Stimulated activated CD8-positive, alpha-beta memory T cell treated with anti-CD3 and anti-CD28 coated beads, Interleukin-4, amount 100 ng/mL, for 1 hour (primary cell): ENCODE measurements around the gene RAB40B.

Experiments used
- DNase-seq, 2 donors: peaks; one replicate each; pipeline ENCODE4 v3.0.0-alpha.2; 2020; ENCODE audit warnings: low read depth in 2 of 2, low spot score in 1 of 2

Gene RAB40B

DNA sequence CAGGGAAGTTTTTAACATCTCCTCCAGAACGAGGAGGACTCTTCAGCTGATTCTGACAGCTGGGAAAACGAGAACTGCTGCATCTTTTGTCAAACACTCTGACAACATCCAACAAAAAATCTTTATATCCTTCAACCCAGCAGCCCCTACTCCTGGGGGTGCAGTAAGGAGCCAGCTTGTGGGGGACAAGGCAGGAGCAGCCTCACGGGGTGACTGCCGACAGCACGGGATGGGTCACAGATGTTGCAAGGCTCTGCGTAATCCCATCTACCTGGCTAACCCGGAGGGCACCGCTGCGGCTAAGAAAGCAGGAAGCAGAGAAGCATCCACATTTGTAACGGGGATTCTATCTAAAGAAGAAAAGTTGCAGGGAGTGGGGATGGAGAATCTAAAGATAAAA, 78.9 kb downstream of the RAB40B start:
- DNase-seq: no peak

GRCh38 chr17:82619211-82619610, 79.3 kb downstream of the RAB40B start:
- no peak for DNase-seq

- DNase-seq: no peak
Measured at GRCh38 chr17:82616021-82616711, 82.3 kb downstream of the RAB40B start.

- DNase-seq: no peak
Measured at GRCh38 chr17:82615084-82616020, 83.1 kb downstream of the RAB40B start.

GRCh38 chr17:82614095-82614631, 84.3 kb downstream of the RAB40B start:
- DNase-seq: no peak

DNA sequence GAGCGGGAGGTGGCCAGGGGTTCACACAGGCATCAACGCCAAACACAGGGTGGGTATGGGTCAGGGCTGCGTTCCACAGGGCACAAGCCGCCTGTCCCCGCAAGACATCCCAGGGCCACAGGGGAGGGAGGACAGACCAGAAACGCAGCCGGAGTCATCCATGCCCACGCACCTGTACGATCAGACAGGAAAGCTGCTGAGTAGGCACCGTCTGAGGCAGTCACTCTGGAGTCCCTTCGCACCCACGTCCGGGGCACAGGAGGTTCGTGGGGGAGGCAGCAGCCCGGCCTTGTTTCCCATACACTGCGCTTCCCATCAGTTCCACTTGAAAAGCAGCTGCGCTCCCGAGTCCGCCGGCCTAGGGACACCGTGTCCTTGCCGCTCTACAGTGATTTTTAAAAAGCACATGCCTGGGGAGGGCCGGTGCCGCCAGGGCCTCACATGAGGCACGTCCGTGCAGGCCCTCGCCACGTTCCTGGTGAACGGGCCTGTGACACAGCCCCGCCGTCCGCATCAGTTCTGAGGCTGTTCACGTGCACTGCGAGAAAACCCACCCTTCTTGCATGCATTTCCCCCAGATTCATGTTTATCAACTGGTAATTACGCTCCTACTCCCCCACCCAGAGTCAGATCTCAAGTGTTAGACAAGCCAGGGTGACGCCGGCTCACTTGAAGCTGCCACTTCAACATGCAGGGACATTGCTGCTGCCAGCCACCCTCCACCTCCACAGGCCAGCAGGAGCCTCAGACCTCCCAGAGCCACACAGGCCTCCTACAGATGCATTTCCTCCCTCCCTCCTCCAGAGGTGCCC, 85.0 kb downstream of the RAB40B start:
- no peak for DNase-seq

DNA sequence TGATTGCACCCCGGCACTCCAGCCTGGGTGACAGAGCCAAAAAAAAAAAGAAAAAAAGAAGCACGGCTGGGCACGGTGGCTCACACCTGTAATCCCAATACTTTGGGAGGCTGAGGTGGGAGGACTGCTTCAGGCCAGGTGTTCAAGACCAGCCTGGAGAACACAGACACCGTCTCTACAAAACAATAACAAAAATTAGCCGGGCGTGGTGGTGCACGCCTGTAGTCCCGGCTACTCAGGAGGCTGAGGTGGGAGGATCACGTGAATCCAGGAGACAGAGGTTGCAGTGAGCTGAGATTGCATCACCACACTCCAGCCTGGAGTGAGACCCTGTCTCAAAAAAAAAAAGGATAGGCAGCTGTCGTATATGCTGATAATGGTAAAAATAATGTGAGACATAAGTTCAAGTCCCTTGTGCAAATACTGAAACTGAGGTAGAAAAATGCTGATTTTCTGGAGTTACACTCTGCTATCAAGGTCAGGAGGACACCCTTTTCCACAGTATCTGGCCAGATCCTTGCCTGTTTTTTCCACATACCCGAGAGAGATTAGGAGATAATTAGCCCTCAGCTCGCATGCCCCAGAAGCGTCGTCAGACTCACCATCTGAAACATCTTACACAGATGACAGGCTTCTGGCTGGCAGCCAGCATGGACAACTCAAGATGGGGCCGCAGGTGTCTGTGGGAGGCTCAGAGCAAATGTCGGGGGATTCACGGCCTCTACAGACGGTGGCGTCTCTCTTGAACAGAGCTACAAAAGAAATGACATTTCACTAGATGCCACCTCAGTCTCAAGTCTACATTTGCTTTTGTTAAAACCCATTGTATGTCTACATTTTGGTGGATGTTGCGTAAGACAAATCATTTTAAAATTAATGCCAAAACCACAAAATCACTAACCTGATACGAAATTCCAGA, 87.1 kb downstream of the RAB40B start:
- no peak for DNase-seq

DNA sequence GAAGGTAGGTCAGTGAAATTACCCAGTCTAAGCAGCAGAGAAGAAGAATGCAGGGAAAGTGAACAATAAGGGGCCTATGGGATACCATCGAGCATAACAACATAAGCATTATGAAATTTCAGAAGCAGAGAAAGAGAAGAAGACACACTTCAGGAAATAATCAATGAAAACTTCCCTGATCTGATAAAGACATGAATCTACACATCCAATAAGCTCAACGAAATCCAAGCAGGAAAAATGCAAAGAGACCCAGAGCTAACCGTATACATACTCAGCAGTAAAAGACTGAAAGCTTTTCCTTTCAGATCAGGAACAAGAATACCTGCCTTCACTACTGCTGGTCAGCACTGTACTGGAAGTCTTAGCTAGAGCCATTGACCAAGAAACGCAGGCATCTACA, 88.8 kb downstream of the RAB40B start:
- DNase-seq: no peak

- no peak for DNase-seq
Measured at GRCh38 chr17:82608816-82609215, 89.7 kb downstream of the RAB40B start.

- DNase-seq: no peak
Measured at GRCh38 chr17:82605939-82606600, 92.4 kb downstream of the RAB40B start.
